ENCODE results near the gene RBM22. TPM values are rescaled to one million over a fixed set of nuclear protein-coding genes. Genes with fewer than 3 reads are reported as not detected.

Gene RBM22
- total and polyA plus RNA-seq, 2 of the 8 experiments (the other 6 are each of a cell fraction or from before 2014, with no cell fraction given) = 20.8 to 33.9 TPM

- ChIA-PET POLR2A (ENCODE audit: partially characterized antibody) (no interaction called here), CTCF (ENCODE audit: partially characterized antibody) (interaction anchor here (1.2 to 1.3 kb wide), 3 partner anchors 9 to 69 kb away, joined by 3 read pairs; partner anchors contain the start of gene RBM22)
- Histone ChIP-seq H4K8ac (ENCODE audit: extremely low read depth, insufficient read depth, low read length) (no peak overlapping the region), H2AFZ (ENCODE audit: low read length) (no peak overlapping the region), H3K4me3 (ENCODE audit: extremely low read depth in 1 of 4, insufficient read depth in 2 of 4, low read depth in 3 of 4, low read length in 4 of 4) (no peak overlapping the region), H2BK12ac (ENCODE audit: low read depth, low read length) (no peak overlapping the region), H3K27me3 (replicated peaks in 1 of 4; ENCODE audit: control insufficient read depth in 3 of 4, extremely low read depth in 1 of 4, insufficient read depth in 3 of 4, low read length in 3 of 4) (no peaks in the 10 kb centered on the region), H2BK15ac (ENCODE audit: low read length) (no peak overlapping the region), H3K79me2 (ENCODE audit: control insufficient read depth in 1 of 2, insufficient read depth in 2 of 2, low read length in 2 of 2) (peaks cover 0 to 16% of the 10 kb centered on the region in 2 experiments; a peak in 2 of 4 replicates), H2BK120ac (replicated peaks; ENCODE audit: low read depth, low read length) (no peak overlapping the region), H2AK5ac (ENCODE audit: low read depth, low read length) (no peak overlapping the region), H3K18ac (ENCODE audit: extremely low read depth, low read length) (no peak overlapping the region), H3K56ac (replicated peaks; ENCODE audit: insufficient read length, low read depth, low read length) (no peak overlapping the region), H3K79me1 (ENCODE audit: low read depth, low read length) (peaks cover 5% of the 10 kb centered on the region), H3K23me2 (ENCODE audit: low read depth, low read length) (no peaks in the 10 kb centered on the region), H3K4me2 (ENCODE audit: insufficient read depth in 1 of 2, low read depth in 2 of 2, low read length in 2 of 2) (no peak overlapping the region), H3K23ac (ENCODE audit: insufficient read length) (no peak overlapping the region), H3K9ac (replicated peaks in 1 of 4; ENCODE audit: extremely low read depth in 1 of 4, low read depth in 3 of 4, low read length in 3 of 4) (no peak overlapping the region), H3K14ac (ENCODE audit: insufficient read length) (no peak overlapping the region), H2BK5ac (ENCODE audit: low read depth, low read length) (no peak overlapping the region), H3K9me3 (ENCODE audit: insufficient read depth in 2 of 2, low read depth in 1 of 2, low read length in 1 of 2) (peaks cover 0 to 3% of the 10 kb centered on the region in 2 experiments; a peak in 2 of 4 replicates), H4K5ac (ENCODE audit: insufficient read length, low read depth, low read length) (no peak overlapping the region), H4K91ac (replicated peaks; ENCODE audit: insufficient read length, low read length) (no peak overlapping the region), H3K27ac (ENCODE audit: low read depth, low read length) (no peak overlapping the region), H3K4ac (replicated peaks; ENCODE audit: insufficient read length, low read depth, low read length) (no peak overlapping the region), H2BK20ac (ENCODE audit: low read length) (no peak overlapping the region), H3K4me1 (replicated peaks in 1 of 4; ENCODE audit: control insufficient read depth in 3 of 4, insufficient read depth in 4 of 4, low read length in 3 of 4) (no peaks in the 10 kb centered on the region), H3K36me3 (ENCODE audit: control insufficient read depth in 2 of 4, insufficient read depth in 4 of 4, low read length in 3 of 4) (peaks cover 2 to 54% (median 29%) of the 10 kb centered on the region in 4 experiments), H4K20me1 (replicated peaks in 1 of 2; ENCODE audit: control insufficient read depth in 1 of 2, insufficient read depth in 2 of 2, low read length in 2 of 2) (no peaks in the 10 kb centered on the region)
- DNase-seq (ENCODE audit: low read depth in 1 of 2, low spot score in 2 of 2) (no peak), FAIRE-seq (no peak)
- 92% methylated on average over 6 of the region's 6 CpGs; no CpG with 5 or more reads in 1 of the 2 experiments for WGBS, 2 experiments (ENCODE audit: extremely low coverage in 1 of 2, insufficient coverage in 1 of 2, insufficient read length in 1 of 2, insufficient replicate concordance in 2 of 2, low coverage in 1 of 2, low lambda C conversion rate in 2 of 2, missing lambda C conversion rate in 1 of 2)
- TF ChIP-seq SIX5 (IDR thresholded peaks at IDR 0.05; ENCODE audit: low read depth, low read length) (no peak), TAF7 (optimal IDR thresholded peaks at IDR 0.05; ENCODE audit: borderline replicate concordance, low read depth, low read length) (no peak), RXRA (IDR thresholded peaks at IDR 0.05; ENCODE audit: insufficient read depth, low read depth, low read length) (no peak), CTCF (IDR thresholded peaks at IDR 0.05; ENCODE audit: control extremely low read depth in 1 of 3, insufficient read depth in 1 of 3, low read depth in 1 of 3, low read length in 3 of 3) (no peak), HDAC2 (IDR thresholded peaks at IDR 0.05; ENCODE audit: borderline replicate concordance in 1 of 2, low read depth in 2 of 2, low read length in 2 of 2) (no peak), KDM1A (IDR thresholded peaks at IDR 0.05; ENCODE audit: borderline replicate concordance, low read length) (no peak), SP4 (IDR thresholded peaks at IDR 0.05; ENCODE audit: low read length) (no peak), POU5F1 (IDR thresholded peaks at IDR 0.05; ENCODE audit: low read depth, low read length) (no peak), SRF (IDR thresholded peaks at IDR 0.05; ENCODE audit: low read depth, low read length) (no peak), NRF1 (IDR thresholded peaks at IDR 0.05; ENCODE audit: low read depth, low read length) (no peak), SAP30 (IDR thresholded peaks at IDR 0.05; ENCODE audit: insufficient read depth, insufficient replicate concordance, low read length) (no peak)
Measured at GRCh38 chr5:150731669-150732242, 30.9 kb upstream of the RBM22 start.

All from H1 (cell line).